GM21529 (cell line): ENCODE data around the gene BCL2L14.

Experiments
- ATAC-seq: cut with Tn5 transposase; IDR thresholded peaks from one replicate; pipeline ENCODE4 v1.9.1; 2021; ENCODE audit not compliant: unreplicated experiment

Gene BCL2L14, protein sequence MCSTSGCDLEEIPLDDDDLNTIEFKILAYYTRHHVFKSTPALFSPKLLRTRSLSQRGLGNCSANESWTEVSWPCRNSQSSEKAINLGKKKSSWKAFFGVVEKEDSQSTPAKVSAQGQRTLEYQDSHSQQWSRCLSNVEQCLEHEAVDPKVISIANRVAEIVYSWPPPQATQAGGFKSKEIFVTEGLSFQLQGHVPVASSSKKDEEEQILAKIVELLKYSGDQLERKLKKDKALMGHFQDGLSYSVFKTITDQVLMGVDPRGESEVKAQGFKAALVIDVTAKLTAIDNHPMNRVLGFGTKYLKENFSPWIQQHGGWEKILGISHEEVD

DNA sequence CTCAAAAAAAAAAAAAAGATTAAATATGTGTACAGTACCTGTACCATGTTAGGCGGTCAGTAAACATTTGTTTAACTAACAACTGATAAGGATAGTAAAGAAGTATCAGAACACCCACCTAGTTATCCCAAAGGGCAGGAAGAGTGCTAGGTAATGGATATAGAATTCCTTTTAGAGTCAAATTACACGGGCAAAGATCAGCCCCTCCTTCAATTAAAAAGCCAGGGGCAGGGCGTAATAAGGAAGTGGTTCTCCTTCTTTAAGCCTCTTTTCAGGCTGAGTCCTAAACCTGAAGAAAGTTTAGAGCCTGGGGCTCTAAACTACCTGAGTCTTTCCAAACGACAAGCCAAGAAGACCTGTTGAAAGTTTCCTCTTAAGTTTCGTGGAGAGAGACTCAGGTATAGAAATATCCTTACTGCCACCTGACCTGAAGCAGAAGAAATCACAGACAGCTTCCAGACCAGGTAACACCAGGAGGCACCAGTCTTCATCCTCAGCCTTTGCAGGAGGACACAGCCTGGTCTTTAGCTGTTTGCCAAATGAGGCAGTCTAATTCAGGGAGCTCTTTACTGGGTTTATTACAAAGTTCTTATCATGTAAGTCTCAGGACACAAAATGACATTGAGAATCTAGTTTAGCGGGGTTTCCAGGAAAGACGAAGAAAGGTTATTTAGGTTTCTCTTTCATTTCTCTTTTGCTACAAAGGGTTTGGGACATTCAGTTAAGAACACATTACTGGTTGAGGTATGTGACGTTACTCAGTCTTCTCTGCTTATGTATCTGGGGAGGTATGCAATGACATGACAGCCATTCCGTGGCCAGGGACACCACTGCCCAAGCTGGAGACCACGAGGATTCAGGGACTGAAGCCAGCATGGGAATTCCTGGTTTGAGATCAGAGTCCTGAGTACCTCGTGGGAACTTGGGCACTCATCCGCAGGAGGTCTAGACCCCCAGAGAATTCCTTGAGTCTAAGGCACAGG is at the start of gene BCL2L14:
Gene BCL2L14, plus strand, starts transcription at position 266 of the 983 bp plus-strand sequence. CDS start 8,367 bp downstream, outside the sequence.
- peak; percentile 66 for ATAC-seq

DNA sequence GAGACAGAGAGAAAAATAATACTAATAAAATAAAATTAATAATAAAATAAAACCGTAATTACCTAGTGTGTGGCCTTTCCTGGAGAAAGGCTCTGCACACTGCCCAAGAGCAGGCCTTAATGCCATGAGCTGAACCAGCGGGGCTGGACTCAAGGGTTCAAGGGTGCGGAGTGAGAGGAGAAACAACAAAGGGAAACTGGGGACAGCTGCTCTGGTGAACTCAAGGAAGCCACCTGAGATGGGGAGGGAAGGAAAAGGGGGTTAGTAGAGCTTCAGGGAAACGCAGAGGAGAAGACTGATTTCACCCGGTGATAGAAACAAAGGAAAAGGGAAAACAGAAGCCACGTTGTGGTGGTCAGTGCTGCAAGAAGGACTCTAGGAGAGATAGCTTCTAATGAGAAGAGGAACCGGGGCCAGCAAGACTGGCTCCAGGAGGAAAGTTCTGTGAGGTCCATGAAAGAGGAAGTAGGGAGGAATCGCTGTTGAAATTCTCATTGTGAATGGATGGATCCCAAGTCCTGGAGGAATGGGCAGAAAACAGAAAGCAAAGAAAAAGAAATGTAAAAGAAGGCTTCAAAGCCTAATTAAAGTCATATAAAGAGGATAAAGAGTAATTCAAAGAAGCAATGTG is 48.3 kb upstream of the BCL2L14 start:
- ATAC-seq: no peak

DNA sequence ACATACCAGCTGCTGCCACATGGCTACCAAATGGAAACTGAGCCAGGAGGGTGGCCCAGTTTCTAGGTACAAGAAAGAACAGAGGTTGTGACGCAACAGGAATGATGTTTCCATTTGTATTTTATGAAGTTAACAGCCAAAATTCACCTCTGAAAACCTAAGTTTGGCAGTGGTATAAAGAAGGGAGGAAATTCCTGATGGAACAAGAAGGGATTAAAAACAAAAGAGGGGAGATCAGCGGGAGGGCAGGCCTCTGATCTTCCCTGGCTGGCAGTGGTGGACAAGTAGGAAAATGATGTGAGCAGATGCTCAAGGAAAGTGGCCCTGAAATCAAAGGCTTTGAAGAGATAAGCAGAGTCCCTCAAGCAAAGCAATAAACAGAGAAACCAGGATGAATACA is 47.3 kb upstream of the BCL2L14 start:
- ATAC-seq: no peak

DNA sequence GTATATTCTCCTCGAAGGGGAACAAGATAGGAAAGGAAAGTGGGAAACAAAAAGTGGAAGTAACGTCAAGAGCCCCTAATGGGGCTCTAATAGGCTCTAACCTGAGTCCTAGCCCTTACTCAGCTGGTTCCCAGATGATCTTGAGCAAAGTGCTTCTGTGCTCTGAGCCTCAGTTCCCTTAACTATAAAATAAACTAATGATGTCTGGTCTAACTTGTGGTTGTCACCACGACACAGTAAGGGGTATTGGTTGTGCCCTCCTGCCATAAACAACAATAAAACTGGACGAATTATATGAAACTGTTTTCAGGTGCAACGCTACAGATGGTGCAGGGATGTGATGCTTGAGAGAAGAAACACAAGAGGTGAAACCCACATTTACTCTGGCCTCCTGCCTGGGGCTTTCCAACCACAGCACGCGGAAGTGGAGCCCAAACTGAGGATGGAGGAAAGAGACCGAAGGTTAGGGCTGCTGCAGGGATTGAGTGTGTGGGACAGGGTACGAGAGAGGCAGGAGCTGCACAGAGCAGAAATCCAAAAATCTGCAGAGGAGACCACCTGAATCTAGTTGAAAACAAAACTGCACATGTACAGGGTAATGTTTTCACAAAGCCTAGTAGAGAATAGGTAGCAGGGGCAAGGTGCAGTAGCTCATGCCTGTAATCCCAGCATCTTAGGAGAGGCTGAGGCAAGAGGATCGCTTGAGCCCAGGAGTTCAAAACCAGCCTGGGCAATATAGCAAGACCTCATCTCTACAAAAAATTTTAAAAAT is 45.6 kb upstream of the BCL2L14 start:
- ATAC-seq: peak; percentile 92

DNA sequence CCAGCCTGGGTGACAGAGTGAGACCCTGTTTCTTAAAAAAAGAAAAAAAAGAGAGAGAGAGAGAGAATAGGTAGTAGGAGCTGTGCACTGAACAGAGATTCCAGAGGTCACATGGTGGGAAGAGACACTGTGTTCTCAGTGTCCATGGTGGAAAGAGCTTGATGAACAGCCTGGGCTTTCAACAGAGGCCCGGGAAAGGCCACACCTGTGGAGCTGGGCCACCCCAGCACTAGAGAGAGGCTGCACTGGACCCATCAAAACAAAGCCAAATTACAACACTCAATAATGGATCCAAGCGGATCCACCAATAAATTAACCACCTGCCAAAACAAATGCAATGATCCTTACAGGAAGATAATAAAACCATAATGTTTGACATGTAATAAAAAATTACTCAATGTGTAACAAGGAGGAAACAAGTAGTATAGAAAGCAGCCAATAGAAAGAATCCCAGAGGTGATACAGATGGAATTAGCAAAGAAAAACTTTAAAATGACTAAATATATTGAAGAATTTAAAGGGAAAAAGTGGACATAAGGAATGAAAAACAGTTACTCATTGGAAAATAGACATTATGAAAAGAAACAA is 44.8 kb upstream of the BCL2L14 start:
- ATAC-seq: no peak

DNA sequence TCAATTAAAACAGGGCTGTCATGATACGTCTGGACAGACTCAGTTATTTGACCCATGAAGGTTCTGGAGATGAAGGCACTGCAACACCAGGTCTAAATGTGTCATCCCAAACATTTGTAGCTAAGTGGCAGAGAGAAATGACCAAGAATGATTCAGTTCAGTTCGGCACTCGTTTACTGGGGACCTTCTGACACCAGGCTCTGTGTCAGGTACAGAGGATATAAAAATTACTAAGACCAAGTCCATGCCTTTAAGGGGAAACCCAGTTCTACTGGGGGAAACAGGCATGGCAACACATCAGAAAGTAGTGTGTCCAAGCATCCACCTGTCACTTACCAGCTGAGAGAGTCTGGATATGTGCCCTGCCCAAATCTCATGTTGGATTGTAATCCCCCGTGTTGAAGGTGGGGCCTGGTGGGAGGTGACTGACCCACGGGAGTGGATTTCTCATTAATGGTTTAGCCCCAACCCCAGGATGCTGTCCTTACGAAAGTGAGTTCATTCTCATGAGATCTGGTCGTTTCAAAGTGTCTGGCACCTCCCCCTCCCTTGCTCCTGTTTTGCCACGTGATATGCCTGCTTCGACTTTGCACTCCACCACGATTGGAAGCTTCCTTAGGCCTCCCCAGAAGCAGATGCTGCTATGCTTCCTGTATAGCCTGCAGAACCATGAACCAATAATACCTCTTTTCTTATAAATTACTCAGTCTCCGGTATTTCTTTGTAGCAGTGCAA is 41.9 kb upstream of the BCL2L14 start:
- ATAC-seq: no peak

DNA sequence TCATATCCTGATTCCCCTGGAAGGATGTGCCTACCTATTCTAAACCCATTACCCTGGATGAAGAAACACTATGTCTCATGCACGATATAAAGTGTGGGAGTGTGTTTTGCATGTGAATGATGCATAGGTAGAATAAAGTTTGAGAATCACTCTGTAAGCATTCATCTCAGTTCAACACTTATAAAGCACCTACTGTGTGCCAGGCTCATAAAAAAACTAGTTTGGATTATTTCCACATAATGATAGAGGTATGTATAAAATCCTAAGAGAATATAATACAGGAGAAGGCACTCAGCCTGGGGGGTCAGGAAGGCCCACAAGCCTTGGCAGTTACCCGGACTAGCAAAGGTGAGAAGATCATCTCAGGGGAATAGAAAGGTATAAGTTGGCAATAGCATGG is 41.1 kb upstream of the BCL2L14 start:
- no peak for ATAC-seq

DNA sequence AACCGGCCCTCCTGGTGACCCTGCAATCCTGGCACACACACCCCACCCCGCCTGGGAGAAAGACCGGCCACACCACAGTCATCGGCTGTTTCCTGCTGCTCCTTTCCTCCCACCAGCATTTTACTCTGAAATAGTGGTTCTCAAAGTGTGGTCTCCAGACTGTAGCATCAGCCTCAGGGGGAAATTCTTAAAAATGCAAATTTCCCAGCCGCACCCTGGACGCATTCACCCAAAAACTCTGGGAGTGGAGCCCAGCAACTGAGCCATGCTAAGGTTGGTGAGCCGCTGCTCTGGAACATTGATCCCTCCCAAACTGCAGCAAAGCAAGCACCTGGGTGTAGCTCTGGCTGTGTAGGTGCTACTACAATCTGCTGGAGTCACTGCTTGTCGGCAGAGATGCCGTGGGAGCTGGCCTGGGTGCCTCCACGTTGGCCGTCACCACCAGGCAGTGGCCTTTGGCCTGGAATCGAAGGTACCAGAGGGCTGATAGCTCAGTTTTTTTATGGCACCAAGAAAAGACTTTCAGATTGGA is 38.4 kb upstream of the BCL2L14 start:
- ATAC-seq: peak; percentile 25

DNA sequence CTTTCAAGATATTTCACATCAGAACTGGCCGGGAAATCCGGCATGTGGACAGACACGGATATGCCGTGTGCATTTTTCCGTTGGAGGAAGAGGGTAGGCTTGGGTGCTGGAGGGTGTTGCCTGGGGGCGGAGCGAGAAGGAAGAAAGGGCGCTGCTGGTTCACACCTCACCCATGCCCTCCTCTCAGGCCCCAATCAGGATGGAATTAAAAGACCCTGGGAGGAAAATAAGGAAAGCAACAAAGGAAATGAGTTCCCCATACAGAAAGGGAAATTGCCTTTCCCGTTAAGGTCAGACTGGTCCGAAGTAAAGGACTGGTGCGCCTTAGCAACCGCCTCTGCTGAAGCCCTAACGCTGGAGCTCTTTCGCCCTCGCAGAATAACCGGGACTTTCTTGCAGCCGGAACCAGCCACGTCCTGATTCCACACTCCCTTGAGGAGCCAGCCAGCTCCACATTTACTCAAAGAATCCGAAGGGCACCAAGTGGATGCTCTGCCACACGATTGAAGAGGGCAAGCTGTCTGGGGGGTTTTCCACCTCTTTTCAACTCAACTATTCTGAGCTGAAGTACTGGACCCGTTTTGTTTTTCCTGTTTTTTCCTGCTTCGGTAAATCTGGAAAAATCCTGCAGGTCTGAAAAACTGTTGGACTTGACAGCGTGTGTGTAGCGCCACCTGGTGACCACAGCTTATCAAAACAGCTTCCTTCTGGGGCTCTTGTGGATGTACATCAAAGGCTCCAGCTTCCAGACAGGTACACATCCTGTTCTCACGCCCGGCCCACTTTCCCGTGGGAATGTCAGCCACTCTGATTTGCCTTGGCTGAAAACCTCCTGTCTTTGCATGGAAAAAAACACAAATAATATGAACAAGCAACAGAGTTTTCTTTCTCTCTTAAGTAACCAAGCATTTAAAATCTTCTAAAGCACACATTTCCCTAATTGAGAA is 37.6 kb upstream of the BCL2L14 start:
- peak; percentile 50 for ATAC-seq

DNA sequence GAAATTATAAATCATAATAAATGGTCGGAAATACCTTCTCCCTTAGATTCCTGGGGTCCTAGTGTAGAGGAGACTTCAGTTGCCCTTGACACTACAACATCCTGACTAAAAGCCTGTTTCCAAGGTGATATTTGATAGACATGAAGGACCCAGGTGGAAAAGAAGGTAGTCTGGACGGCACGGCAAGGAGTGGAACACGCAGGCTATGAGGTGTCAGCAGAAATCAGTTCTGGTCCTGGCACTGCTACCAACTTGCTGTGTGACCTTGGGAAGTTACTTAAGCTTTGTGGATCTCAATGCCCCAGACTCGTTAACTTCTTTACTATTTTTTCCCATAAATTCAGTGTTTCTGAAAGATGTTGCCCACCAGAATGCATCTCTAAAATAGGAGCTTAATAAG is 36.9 kb upstream of the BCL2L14 start:
- no peak for ATAC-seq

DNA sequence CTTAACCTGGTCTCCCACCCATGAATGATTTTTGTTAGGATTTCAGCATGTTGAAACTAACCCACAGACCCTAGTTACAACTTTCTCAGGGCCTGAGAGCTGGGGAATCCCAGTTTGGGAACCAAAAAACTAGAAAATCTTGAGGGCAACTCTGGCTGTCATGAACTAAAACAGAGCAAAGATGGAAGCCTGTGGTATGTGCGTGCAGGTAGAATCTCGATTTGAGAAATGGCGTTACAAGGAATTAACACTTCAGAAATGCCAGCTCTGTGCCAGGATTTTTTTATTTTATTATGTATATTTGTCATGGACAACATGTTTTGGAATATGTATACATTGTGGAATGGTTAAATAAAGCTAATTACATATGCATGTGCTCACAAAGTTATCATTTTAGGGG is 36.4 kb upstream of the BCL2L14 start:
- ATAC-seq: no peak

DNA sequence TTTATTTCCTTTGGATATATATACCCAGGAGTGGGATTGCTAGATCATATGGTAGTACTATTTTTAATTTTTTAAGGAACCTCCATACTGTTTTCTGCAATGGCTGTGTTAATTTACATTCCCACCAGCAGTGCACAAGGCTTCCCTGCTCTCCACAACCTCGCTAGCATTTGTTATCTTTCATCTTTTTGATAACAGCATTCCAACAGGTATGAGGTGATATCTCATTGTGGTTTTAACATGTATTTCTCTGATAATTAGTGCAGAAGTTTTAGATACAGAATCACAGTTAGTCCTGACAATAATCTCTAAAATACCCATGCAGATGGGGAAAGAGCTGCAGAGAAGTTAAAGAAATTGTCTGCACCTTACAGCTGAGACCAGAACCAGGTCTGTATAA is 35.5 kb upstream of the BCL2L14 start:
- ATAC-seq: no peak

DNA sequence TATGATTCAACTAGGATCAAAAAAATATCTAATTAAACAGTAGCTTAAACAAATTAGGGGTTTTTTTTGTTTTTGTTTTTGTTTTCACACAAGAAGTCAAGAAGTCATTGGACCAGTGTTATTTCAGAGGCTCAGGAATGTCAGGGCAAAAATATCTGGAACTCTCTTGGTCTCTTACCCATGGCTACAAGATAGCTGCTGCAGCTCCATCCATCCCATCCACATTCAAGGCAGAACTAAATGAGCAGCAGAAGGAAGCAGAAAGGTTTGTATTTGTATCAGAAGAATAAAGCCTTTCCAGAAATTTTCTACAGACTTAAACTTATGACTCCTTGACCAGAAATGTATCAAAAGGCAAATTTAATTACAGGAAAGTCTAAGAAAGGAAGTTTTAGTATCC is 33.8 kb upstream of the BCL2L14 start:
- peak; percentile 4 for ATAC-seq

DNA sequence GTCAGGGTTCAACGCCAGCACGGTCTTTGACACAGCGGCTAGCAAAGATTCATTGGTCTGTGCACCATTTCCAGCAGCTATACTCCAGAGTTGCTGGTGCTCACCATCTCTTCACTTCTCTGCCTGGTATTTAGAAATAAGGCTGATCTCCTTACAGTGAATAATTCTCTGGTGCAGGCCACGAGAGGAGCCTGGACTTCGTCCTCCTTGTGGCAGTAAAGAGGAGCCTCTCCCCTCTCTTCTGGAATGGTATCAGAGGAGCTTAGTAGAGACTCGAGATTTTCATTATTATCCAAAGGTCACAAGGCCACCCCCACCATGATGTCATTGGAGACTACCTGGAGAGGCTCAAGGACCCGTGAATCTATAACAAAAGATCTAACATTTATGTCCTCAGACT is 30.8 kb upstream of the BCL2L14 start:
- no peak for ATAC-seq

DNA sequence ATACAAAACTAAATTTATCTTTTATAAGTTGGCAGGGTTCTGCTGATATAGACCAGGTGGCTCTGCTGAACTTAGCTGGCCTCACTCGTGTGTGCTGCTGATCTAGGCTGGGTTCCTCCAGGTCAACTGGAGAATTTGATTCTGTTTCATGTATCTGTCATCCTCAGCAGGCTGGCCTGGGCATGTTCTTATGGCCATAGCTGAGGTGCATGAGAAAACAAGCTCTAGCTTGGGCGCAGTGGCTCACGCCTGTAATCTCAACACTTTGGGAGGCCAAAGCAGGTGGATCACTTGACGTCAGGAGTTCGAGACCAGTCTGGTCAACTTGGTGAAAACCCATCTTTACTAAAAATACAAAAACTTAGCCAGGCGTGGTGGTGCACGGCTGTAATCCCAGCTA is 24.3 kb upstream of the BCL2L14 start:
- no peak for ATAC-seq

DNA sequence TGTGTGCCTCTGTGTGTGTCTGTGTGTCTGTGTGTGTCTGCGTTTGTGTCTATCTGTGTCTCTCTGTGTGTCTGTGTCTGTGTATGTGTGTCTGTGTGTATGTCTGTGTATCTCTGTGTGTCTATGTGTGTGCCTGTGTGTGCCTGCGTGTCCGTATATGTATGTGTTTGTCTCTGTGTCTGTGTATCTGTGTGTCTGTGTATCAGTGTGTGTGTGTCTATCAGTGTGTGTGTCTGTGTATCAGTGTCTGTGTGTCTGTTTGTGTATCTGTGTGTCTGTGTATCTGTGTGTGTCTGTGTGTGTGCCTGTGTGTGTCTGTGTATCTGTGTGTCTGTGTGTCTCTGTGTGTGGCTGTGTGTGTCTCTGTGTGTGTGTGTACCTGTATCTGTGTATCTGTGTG is 23.1 kb upstream of the BCL2L14 start:
- ATAC-seq: no peak

DNA sequence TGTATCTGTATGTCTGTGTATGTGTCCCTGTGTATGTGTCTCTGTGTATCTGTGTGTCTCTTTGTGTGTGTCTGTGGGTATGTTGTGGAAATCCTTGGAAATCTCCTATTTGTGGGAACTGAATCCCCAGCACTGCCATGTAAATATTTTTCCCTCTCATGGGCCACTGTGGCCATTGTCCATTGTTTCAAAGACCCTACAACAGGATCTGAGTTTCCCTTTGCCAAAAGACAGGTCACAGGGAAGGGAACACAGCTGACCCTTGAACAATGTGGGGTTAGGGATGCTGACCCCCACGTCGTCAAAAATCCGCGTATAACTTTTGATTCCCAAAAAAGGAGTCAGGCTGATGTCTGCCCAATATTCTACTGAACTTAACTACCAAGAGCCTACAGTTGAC is 22.5 kb upstream of the BCL2L14 start:
- no peak for ATAC-seq

DNA sequence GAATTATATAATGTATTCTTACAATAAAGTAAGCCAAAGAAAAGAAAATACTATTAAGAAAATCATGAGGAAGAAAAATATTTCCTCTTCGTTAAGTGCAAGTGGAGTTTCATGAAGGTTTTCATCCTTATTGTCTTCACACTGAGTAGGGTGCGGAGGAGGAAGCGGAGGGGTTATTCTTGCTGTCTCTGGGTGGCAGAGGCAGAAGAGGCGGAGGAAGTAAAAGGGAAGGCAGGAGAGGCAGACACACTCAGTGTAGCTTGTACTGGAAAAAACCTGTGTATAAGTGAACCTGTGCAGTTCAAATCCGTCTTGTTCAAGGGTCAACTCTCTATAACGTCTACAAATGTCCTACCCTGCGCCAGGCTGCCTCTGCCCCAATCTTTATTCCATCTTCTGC is 22.0 kb upstream of the BCL2L14 start:
- ATAC-seq: no peak
